GM18520 (cell line): Measurements from ENCODE around the gene BICD2.
A peak's percentile ranks its signal among the peaks of the same experiment; 100 is the strongest.
"Not testable (repeated sequence)": the region's sequence is repeated elsewhere in the genome, so short reads cannot be mapped to it uniquely, and the experiment has no call there.

Source experiments
- ATAC-seq: cut with Tn5 transposase; IDR thresholded peaks from one replicate; pipeline ENCODE4 v1.9.1; 2021; ENCODE audit not compliant: unreplicated experiment

The BICD2 gene

DNA sequence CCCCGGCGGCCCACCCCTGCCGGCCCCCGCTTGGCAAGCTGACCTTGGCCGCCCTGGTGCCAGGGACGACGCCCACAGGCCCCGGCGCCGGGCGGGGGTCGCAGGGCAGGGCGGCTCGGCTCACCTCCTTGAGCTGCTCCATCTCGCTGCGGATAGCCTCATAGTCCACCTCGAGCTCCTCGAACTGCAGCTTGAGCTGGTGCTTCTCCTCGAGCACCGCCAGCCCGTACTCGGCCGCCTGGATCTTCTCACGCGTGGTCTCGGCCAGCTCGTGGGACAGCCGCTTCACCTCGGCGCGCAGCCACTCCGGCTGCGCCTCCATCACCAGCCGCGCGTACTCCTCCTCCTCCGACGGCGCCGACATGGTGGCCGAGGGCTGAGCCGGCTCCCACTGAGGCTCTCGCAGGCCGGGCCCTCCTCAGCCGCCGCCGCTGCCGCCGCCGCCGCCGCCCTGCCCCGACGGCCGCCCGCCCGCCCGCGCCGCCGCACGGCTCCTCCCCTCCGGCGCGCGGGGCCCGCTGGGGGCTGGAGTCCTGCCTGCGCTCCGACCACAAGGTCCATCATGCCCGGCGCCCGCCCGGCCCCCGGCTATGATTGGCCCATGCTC, at the start of gene BICD2:
BICD2 (minus strand) TSS at position 453 of the 607 bp plus-strand sequence; CDS start at position 364, 89 bp downstream.
- peak; percentile 94 for ATAC-seq

DNA sequence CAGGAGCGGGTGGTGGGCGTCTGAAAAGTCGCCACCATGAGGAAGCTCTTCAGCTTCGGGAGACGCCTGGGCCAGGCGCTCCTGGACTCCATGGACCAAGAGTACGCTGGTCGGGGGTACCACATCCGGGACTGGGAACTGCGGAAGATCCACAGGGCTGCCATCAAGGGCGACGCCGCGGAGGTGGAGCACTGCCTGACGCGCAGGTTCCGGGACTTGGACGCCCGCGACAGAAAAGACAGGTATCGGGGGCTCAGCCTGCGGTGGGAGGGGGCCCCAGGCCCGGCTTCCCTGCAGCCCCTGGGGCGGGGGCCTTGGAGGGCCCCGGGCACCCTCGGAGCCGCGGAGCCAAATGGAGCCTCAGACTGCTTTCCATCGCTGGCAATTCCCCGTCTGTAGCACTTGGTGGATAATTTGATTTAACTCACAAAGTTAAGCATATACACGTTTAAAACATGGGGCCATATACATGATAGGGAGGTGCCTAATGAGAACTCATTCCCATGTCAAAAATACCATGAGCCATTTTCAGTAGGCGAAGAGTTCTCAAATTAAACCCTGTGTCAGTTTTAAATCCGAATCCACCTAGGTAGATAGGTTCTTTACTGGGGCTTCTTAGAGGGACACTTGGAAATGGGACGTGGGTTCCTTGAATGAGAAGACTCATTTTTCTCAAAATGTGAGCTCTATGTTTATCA, 45.1 kb upstream of the BICD2 start:
- ATAC-seq, result not testable (repeated sequence)

DNA sequence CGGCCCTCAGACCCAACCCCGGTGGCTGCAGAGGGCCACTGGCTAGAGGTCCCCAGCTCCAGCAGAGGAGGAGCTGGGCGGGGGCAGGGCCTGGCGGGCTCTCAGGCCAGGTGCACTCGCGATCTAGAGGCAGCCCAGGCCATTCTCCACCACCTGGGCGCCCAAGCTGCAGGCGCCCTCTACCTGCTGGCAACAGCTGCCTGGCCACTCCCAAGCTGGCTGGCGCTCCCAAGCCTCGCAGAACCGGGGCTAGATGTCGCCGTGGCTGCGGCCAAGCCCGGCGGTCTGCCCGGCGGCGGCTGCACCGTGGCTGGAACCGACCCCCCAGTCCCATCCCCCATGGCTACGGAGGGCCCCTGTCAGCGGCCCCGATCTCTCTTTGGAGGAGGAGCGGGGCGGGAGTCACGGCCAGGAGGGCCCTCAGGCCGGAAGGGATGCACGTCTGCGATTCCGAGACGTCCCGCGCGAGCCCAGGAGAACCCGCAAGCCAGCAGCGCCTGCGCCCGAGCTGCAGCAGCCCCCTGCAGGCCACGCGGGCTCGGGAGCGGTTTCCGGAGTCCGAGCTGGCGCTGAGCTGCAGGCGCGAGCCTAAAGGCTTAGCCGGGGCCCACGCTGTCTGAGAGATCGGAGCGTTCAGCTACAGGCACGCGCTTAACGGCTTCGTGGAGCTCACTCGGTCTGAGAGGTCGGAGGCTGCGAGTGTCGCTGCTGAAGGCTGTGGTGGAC, 44.3 kb upstream of the BICD2 start:
- ATAC-seq, result no peak

DNA sequence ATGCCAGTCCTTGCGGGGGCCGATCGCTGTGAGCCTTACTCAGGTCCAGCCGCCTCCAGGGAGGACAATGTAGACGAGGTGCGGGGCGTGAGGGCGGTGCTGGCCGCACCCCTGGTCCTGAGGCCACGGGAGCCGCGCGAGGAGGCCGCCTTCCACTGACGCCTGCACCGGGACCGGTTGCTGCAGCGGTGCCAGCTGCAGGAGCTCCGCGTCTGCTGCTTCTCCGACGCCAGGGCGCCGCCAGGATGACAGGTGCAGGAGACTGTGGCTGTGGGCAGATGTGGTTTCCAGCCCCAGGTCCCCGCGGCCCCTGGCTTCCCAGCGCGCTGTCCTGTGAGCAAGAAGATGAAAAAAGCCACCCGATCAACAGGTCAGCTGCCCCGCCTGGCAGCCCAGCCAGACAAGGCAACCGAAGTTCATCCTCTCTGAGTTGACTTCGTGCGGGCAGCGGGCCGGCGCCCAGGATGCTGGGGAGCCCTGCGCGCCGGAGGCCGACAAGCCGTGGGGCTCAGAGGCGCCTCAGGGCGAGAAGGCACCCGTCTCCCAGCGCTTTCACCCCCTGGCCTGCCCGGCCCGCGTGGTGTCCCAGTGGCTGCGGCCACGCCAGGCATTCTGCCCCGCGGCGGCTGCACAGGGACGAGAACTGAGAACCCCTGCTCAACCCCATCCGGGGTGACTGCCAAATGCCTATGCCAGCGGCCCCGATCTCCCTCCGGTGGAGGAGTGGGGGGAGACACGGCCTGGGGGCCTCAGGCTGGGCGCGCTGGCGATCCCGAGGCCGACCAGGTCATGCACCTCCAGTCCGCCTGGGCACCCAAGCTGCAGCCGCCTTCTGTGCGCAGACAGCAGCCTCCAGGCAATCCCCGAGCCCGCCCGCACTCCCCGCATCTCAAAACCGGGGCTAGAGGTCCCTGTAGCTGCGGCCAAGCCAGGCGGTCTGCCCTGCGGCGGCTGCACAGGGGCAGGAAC, 43.4 kb upstream of the BICD2 start:
- no peak for ATAC-seq

DNA sequence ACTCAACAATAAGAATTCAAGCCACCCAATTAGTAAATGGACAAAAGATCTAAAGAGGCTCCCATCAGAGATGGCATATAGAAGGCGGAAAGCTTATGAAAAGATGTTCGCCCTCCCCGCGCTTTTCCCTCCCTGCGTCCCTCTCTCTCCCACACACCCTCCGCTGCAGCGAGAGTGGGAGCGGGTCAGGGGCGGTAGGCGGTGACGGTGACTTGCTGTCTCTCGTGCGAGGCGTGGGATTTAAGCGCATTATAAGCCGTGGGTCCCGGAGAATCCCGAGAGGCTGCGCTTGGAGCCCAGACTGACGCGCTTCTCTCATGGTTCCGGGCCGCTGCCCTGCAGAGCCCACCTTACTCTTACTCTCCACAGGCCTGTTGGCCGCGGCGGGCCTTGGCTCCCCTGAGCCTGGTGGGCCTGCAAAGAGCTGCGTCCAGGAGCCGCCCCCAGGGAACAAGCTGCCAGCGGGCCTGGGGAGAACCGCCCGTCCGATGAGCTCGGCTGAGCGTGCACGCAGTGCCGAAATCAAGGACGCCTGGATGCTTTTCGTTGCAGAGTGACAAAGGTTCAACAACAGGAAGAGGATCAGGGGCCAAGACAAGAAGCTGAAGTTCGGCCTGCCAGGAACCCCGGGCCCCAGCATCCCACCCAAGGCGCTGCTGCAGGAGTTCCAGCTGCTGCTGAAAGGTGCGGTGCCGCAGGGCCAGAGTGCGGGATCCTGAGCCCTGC, 42.6 kb upstream of the BICD2 start:
- ATAC-seq, result no peak

DNA sequence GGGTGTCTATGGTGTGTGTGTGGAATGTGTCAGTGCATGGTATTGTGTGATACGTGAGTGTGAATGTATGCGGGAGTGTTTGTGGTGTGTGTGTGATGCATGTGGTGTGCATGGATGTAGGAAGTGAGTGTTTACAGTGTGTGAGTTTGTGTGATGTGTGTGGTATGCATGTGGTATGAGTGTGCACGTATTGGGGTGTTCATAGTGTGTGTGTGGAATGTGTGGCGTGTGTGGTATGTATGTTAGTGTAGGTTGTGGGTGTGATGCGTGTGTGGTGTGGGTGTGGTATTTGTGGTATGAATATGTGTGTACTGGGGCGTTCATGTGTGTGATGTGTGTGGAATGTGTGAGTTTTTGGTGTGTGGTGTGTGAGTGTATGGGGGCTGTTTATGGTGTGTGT, 40.1 kb upstream of the BICD2 start:
- no peak for ATAC-seq

DNA sequence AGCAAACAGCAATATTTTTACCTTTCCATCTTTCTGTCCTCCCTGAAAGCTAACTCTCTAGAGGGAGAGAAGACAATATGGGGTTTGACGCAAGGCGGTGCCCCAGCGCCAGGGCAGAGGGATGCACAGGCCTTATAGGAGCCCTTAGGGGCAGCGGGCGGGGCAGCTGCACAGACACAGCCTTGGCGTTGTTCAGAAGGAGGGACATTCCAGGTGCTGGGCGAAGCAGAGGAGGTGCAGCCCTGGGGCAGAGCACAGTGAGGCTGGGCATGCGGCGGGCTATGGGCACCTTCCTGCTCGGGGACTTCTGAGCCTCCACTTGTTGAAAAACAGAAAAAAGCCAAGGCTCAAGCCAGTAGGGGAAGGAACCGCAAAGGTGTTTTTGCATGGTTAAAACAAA, 33.7 kb upstream of the BICD2 start:
- no peak for ATAC-seq

DNA sequence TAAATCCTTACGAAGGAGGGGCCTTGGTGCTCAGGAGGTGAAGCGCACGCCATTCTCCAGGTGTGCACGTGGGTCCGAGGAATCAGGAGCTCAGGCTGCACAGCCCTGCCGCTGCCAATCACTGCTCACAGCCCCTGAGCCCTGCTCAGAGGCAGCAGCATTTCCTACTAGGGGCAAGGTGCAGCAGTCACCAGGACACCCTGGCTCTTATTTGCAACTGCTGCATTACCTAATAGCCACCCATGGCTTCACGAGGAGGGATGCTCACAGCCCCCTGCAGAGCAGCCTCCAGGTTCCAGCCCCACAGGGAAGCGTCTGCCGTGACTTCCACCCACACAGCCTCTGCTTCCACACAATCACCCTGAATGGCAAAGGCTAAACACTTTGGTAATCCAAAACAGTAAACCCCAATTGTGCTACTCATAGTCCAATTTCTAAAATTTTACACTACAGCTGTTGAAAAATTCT, 31.7 kb upstream of the BICD2 start:
- ATAC-seq, result not testable (repeated sequence)

DNA sequence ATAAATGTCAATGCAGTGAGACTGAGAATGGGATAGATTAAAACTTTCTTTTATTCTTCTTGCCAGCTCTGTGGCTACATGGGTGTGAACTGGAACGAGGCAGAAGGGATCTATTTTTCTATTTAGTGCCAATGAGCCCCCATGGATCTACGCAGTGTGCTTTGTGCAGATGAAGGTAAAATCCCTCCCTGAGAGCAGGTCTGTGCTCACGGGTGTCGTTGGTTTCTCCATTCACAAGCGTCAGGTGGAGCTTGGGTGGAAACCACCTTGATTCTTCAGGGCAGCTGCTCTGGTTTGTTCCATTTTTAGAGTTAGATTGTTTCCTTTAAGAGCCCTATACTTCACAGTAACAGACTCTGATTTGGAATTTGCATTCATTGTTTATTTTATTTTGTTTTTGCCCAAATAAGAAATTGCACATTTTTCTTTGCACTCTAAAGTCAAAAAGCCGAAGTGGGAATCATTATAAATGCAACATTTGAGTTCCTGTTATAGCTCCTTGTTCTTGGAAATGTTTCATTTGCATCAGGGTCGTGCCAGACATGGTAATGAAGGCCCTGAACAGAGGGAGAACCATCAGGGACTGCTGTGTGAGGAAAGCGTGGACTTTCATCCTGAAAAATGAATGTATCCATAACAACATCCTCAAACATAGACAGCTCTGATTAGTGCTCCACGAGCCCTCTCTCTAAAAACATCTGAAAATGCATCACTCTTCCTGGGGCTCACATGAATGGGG, 31.1 kb upstream of the BICD2 start:
- no peak for ATAC-seq

DNA sequence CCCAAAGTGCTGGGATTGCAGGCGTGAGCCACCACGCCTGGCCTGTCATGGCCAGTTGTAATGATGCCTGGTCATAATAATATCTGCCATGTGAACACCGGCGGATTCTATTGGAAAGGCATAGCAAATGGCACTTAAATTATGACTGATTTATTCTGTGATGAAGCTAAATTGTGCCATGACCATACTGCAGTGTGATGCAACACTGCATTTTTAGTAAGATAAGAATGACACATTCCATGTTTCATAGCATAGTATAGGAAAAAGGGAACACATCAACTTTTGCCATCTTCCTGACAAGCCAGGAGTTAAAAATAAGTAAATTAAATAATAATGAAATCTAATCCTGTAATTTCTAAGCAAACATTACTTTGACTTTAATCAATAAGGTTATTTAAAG, 30.4 kb upstream of the BICD2 start:
- ATAC-seq, result no peak

DNA sequence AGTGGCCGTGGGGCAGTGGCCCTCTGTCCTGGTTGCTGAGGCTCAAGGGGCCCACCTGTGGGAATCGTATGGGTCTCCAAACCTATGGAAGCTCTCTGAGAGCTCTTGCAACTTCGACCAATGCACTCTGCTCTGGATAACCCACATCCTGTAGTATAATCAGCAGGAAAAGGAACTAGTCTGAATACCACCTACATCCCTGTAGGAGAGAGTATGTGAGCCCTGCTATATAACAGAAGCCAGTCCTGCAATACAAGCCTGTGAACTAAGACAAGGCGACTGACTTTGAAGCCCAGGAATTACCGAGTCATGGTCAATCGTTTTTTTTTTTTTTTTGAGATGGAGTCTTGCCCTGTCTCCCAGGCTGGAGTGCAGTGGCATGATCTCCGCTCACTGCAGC, 29.8 kb upstream of the BICD2 start:
- ATAC-seq, result no peak

DNA sequence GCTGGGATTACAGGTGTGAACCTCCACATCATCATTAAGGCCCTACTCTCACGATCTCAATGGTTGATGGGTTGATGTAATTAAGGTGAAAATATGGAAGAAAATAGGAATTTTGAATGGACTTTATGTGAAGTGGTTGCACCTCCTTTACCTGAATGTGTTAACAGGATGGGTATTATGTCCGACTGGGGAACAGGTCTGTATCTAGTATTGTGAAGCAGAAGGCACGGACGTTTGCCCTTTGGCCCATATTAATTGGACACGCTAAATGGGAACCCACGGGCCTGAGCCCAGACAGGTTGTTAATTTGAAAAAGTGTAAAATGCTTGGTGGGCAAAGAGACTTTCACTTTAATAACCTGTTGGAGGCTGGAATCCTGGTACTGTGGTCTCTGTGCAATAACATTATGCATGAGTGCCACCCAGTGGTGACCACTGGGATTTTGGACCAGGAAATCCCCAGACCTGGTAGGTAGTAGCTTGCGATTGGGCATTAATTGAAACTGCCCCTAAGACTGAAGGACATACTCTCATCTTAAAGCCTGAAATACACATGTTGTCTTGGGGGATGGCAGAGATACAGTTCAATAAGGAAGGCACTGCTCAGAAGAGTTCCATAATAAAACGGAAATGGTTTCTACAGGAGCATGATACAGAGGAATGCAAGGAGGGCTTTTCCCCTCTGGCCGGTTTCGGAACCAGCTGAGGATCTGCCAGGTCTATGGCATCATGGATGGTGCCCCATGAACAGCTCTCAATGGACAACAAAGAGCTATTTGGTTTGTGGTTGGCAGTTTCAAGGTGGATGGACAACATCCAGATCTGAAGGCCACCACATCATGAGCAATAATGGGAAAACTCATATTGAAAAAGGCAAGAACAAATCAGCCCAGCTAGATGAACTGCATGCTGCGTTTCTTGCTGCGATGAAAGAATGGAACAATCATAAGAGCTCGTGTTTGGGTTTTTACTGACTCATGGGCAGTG, 26.2 kb upstream of the BICD2 start:
- no peak for ATAC-seq

DNA sequence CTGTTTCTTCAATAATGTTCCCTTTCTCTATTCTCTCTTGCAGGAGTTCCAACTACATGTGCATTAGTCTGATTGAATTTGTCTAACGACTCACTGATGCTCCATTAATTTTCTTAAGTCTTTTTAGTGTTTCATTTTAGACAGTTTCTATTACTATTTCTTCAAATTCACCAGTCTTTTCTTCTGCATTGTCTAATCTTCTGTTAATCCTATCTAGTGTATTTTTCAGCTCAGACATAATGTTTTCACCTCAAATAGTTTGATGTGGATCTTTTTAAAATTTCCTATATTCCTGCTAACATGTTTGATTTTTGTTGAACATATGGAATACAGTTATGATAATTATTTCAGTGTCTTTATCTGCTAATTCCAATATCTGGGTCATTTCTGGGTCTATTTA, 21.7 kb upstream of the BICD2 start:
- ATAC-seq, result no peak

DNA sequence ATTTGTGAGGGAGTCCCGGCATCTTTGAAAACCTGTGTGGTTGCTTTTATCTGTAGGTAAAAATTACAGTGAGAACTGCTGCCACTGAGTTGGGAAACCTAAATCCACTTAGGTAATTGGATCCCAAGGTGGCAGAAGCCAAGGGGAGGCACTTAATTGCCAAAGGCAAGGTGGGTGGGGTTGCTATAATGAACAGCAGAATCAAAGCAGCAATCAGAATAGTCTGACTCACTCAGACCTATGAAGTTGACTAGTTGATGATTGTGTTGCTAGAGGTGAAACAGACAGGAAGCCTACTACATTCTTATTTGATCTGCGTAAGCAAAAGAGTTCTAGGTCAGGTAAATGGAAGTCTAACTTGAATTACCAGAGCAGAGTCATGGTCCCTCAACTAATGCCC, 17.3 kb upstream of the BICD2 start:
- no peak for ATAC-seq

DNA sequence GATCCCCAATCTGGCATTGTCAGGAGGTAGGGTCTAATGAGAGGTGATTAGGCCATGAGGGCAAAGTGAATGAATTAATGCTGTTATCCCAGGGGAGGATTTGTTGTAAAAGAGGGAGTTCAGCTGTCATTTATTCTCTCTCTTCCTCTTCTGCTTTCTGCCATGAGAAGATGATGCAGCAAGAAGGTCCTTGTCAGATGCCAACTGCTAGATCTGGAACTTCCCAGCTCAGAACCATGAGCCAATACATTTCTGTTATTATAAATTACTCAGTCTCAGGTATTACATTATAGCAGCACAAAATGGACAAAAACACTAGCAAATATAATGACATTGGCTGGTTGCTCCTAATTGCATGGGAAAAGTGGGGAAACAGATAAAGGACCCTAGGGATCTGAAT, 15.6 kb upstream of the BICD2 start:
- no peak for ATAC-seq

DNA sequence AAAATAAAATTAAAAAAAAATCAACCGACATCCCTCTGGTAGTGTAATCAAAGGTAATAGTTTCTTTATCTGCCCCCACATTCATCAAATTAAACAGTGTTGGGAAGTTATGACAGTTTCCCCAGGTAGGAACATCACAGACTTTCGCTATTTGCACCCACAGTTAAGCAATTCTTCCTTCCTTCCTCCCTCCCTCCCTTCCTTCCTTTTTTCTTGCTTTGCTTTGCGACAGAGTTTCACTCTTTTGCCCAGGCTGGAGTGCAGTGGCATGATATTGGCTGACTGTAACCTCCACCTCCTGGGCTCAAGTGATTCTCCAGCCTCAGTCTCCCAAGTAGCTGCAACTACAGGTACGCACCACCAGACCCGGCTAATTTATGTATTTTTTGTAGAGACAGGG, 10.8 kb upstream of the BICD2 start:
- ATAC-seq, result no peak

DNA sequence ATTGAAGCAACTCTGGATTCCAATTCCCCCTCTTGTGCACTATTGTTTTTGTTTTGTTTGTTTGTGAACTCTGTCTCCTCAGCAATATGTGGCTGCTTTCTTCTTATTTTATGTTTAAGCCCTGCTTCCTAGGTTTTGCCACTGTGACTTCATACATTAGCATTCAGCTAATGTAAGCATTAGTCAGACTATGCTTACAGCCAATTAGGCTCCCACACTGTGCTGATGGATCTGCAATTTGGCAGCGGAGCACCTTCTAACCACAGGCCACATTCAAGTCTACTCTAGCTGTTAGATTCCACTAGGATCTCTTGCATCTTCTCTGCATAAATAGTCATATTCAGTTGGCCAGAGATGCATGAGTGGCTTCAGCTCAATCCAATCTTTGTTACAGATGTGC, 9.6 kb upstream of the BICD2 start:
- no peak for ATAC-seq

DNA sequence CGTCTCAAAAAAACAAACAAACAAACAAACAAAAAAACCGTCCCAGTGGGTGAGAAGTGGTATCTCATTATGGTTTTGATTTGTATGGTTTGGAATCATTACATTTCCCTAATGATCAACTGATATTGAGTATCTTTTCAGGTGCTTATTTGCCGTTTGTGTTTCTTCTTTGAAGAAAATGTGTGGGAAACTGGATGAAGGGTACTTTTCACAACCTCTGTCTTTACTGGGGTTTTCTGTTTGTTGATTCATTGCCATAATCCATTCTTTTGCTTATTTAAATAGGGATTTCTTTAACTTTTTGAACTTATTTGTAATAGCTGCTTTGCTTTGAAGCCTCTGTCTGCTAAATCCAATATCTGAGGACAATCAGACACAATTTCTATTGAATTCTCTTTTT, 9.2 kb upstream of the BICD2 start:
- ATAC-seq, result no peak
